Stimulated activated CD8-positive, alpha-beta memory T cell treated with anti-CD3 and anti-CD28 coated beads, Interleukin-15, amount 100 ng/mL, for 24 hours (primary cell): ENCODE data around the gene DDX47.
"Not testable (repeated sequence)": the region's sequence is repeated elsewhere in the genome, so short reads cannot be mapped to it uniquely, and the experiment has no call there.

Source experiments
- DNase-seq: peaks from one replicate; pipeline ENCODE4 v3.0.0-alpha.2; 2020; ENCODE audit warnings: low read depth

DDX47 gene

DNA sequence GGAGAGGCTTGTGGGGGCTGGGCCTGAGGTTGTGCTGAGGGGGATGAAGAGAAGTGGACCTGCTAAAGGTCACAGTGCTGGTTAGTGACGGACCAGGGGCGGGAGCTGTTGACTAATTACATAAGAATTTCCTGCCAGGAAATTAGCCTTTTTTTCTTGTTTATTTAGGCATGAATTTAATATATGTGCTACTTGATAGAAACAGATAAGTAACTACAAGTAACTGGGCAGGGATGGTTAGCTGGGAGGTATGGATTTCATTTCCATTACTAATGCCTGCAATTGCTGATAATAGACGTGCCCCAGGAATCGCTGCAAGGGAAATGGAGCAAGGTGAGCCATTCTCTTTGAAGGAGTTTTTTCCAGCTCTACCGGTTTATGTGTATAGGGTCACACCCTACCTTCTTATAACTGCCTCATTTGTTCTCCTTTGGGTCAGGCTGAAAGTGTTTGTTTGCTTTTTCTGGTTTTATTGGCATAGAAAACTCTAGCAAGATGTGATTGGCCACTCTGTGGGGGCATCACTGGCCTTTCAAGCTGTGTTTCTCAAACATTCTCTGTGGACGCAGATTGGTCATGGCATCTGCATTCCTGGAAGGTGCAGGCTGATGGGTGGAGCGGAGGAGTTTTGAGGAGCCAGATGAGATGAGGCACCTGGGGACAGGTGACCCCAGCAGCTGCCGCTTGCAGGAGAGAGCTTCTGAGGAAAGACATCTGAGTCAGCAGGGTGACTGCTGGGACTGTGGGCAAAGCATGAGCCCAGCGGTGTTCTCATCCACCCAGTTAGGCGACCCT lies 59.2 kb downstream of the DDX47 start:
- no peak for DNase-seq

DNA sequence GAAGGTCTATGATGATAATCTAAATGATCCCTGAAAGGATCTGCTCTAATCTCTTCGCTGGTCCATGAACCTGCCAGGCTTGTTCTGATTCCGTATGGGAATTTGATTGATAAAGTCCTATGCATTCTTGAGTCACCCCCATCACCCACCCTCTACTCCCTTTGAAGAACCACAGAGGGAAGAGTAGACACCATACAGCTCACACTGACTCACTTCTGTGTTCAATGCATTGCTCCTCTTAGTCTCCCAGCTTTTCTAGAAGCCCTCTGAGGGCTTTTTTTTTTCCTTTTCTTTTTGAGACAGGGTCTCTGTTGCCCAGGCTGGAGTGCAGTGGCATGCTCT lies 59.8 kb downstream of the DDX47 start:
- no peak for DNase-seq

DNA sequence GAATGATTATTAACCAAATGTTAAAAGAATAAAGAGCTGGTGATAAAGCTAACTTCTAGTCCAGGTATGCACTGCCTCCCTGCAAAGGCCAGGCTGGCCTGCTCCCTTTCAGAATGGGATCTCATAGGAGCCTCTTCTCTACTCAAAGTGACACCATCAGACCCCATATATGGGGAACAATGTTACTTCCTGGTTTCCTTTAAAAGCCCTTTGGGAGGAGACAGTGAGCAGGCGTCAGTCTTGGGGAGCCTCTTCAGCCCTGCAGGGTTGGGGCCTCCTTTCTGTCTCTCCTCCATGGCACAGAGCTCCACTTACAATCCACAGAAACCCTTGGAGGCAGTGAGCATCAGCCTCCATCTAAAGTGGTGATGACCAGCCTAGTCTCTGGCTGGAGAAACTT lies 60.9 kb downstream of the DDX47 start:
- no peak for DNase-seq

DNA sequence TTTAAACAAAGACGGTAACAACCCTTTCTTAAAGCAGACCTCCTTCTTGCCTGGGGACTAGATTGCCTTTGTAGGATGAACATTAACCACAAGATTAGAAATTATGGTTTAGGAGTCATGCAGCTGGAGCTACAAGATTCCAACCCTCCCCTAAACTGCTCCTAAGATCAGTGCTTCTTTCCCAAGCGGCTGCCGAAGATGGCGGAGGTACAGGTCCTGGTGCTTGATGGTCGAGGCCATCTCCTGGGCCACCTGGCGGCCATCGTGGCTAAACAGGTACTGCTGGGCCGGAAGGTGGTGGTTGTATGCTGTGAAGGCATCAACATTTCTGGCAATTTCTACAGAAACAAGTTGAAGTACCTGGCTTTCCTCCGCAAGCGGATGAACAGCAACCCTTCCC lies 62.2 kb downstream of the DDX47 start:
- not testable (repeated sequence) for DNase-seq

DNA sequence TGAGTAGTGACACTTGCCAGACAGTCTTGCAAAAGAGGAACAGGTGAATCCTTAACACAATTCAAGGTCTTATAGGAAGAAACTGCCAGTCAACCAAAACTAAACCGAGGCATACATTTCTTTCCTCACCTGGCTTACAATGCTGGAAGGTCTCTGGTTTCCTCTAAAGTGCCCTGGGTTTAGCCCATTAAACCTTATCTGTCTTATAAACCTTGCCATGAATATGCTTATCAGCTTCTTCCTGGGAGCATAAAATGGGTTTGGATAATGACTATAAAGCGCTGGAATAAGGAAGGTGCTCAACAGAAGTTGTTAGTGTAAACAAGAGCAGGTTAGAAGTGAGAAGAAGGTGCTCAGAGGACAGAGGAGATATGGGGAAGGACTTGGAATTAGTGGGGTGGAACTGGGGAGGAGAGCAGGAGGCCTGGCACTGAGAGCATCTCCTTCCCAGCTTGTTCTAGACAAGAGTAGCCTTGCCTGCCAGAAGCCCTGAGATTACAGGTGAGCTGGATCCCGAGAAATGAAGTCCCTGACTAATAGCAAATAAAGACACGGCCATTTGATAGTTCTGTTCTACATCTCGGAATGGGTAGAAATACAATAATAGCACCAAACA lies 64.1 kb downstream of the DDX47 start:
- DNase-seq, result no peak

DNA sequence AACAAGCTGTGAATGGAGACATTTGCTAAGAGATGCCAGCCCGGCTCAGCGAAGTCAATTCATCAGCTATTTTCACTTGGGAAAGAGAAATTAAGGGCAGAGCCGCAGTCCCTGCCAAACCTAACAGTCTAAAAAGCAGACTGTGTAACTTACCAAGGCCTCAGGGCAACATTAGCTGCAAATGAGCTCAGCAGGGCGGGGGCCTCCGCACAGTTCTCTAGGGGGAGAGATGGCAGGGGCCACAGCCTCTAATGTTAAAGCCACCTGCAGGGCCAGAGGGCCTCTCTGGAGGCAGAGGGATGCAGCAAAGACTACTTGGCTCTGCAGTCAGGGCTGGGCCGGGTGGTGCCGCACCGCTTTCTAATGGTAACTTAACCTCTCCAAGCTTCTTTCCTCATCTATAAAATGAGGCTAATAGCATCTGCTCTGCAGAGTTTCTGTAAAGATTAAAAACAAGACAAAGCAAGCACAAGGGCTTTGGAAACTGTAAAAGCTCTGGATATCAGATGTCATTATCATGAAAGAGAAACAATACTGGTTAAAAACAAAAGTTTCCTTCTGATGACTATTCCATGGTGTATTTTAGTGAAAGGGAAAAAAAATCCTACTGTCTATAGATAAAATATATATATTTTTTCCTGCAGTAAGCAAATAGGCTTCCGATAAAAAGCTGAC lies 64.8 kb downstream of the DDX47 start:
- DNase-seq, result no peak
